Breast epithelium (tissue), 4 donors: Measurements from ENCODE around the gene CMKLR1. TPM values are rescaled to one million over a fixed set of nuclear protein-coding genes. Genes with fewer than 3 reads are reported as not detected.

Experiments
- DNase-seq, 2 donors: peaks; one replicate each; pipeline ENCODE4 v3.0.0-alpha.2; 2019; ENCODE audit warnings: low spot score in 2 of 2
- H3K27ac ChIP-seq, 2 donors: fragments of 200-600 bp; sonication (generic) in 1 of 2; one replicate each; pipeline ENCODE4 v1.5.1; 2016 to 2019; ENCODE audit warnings: mild to moderate bottlenecking in 1 of 2
- H3K27me3 ChIP-seq, 2 donors: fragments of 200-600 bp; sonication (generic) in 1 of 2; one replicate each; pipeline versions ENCODE4 v1.5.1 to v1.6.0; 2017 to 2019; ENCODE audit warnings: control low read depth in 1 of 2, mild to moderate bottlenecking in 1 of 2
- H3K36me3 ChIP-seq: fragments of 200-600 bp; one replicate; pipeline ENCODE4 v1.5.1; 2019
- H3K4me1 ChIP-seq, 2 donors: fragments of 200-600 bp; sonication (generic); one replicate each; pipeline ENCODE4 v1.5.1; 2016 to 2019; ENCODE audit warnings: control low read depth in 1 of 2
- H3K4me3 ChIP-seq, 3 donors: fragments of 200-600 bp; sonication (generic); 1 replicate in 2 of 3; 2 replicates in 1 of 3; pipeline ENCODE4 v1.5.1; 2016 to 2019; ENCODE audit warnings: mild to moderate bottlenecking in 3 of 3, moderate library complexity in 2 of 3
- H3K9me3 ChIP-seq, 2 donors: fragments of 200-600 bp; sonication (generic) in 1 of 2; one replicate each; pipeline ENCODE4 v1.5.1; 2016 to 2019; ENCODE audit warnings: control low read depth in 1 of 2
- POLR2A ChIP-seq: fragments of 450-650 bp; IDR thresholded peaks from one replicate; pipeline ENCODE4 v1.6.1; 2016; ENCODE audit warnings: antibody characterized with exemption, mild to moderate bottlenecking, moderate library complexity
- POLR2AphosphoS5 ChIP-seq, 3 donors: sonication (generic); formaldehyde crosslinking; IDR thresholded peaks; one replicate each; pipeline ENCODE4 v1.6.1; 2017; ENCODE audit warnings: antibody characterized with exemption in 3 of 3
- intact Hi-C: fragments of 100-400 bp; cut with DNase I; formaldehyde crosslinking; loops from one replicate; pipeline ENCODE4 v1.15.1; 2023; ENCODE audit warnings: low total_unique reads
- total RNA-seq, 3 donors: library from RNA; depleted of rRNA; stranded (reverse); fragments of >200 nt; gene quantifications; one replicate each; pipeline ENCODE4 v1.1.0, GENCODE V29; 2016
- TF ChIP-seq, protein P1 (sequence below), 3 donors: fragments of 450-650 bp; IDR thresholded peaks; one replicate each; pipeline ENCODE4 v1.5.1; 2016 to 2017; ENCODE audit warnings: antibody characterized with exemption in 3 of 3, mild to moderate bottlenecking in 3 of 3, moderate library complexity in 3 of 3

Gene CMKLR1
- total RNA-seq, 3 donors from 2014 or later: 4.9 to 30.2 (median 9.1) TPM

DNA sequence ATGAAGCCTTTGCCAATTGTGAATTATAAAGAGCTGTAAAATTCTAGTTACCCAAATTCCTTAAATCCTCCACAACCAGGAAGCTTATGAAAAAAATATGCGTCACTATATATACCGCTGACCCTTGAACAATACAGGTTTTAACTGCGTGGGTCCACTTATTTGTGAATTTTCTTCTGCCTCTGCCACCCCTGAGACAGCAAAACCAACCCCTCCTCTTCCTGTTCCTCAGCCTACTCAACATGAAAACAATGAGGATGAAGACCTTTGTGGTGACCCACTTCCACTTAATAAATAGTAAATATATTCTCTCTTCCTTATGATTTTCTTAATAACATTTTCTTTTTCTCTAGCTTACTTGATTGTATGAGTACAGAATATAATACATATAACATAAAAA, 42.2 kb downstream of the CMKLR1 start:
- TF ChIP-seq, protein P1, sequence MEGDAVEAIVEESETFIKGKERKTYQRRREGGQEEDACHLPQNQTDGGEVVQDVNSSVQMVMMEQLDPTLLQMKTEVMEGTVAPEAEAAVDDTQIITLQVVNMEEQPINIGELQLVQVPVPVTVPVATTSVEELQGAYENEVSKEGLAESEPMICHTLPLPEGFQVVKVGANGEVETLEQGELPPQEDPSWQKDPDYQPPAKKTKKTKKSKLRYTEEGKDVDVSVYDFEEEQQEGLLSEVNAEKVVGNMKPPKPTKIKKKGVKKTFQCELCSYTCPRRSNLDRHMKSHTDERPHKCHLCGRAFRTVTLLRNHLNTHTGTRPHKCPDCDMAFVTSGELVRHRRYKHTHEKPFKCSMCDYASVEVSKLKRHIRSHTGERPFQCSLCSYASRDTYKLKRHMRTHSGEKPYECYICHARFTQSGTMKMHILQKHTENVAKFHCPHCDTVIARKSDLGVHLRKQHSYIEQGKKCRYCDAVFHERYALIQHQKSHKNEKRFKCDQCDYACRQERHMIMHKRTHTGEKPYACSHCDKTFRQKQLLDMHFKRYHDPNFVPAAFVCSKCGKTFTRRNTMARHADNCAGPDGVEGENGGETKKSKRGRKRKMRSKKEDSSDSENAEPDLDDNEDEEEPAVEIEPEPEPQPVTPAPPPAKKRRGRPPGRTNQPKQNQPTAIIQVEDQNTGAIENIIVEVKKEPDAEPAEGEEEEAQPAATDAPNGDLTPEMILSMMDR (IDR thresholded peaks at IDR 0.05): no peak
- TF ChIP-seq POLR2AphosphoS5 (IDR thresholded peaks at IDR 0.05): no peak
- no peak for TF ChIP-seq POLR2A
- H3K9me3 ChIP-seq: no peaks in the 10 kb centered on the region
- no peak overlapping the region for H3K27ac ChIP-seq
- intact Hi-C loops: no loop called here
- no peak overlapping the region for H3K4me3 ChIP-seq
- no peaks in the 10 kb centered on the region for H3K4me1 ChIP-seq
- DNase-seq: no peak
- H3K36me3 ChIP-seq: no peaks in the 10 kb centered on the region
- H3K27me3 ChIP-seq: no peaks in the 10 kb centered on the region

DNA sequence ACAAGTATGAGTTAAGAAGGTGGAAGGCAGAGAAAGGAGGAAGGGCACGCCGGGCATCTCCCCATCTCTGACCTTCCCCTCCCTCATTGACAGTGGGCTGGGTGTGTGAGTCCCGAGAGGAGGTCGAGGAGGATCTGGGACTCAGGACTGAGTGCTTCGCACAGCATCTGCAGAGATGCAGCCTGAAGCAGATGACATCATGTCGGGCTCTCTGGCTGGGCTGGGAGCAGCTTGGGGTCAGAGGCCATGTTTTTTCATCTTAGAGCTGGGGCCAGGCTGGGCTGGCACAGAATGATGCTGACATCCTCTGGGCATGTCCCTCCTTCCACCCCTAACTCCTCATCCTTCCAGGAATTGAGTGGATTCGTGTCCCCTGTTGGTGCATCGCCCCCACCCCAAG, 43.5 kb downstream of the CMKLR1 start:
- Histone ChIP-seq H3K36me3 (no peaks in the 10 kb centered on the region), H3K4me1 (no peaks in the 10 kb centered on the region), H3K9me3 (no peaks in the 10 kb centered on the region), H3K27ac (no peak overlapping the region), H3K27me3 (no peaks in the 10 kb centered on the region), H3K4me3 (no peak overlapping the region)
- TF ChIP-seq POLR2AphosphoS5 (IDR thresholded peaks at IDR 0.05): no peak
- TF ChIP-seq, protein P1 (IDR thresholded peaks at IDR 0.05): no peak
- no peak for TF ChIP-seq POLR2A
- intact Hi-C loops: no loop called here
- DNase-seq: no peak

DNA sequence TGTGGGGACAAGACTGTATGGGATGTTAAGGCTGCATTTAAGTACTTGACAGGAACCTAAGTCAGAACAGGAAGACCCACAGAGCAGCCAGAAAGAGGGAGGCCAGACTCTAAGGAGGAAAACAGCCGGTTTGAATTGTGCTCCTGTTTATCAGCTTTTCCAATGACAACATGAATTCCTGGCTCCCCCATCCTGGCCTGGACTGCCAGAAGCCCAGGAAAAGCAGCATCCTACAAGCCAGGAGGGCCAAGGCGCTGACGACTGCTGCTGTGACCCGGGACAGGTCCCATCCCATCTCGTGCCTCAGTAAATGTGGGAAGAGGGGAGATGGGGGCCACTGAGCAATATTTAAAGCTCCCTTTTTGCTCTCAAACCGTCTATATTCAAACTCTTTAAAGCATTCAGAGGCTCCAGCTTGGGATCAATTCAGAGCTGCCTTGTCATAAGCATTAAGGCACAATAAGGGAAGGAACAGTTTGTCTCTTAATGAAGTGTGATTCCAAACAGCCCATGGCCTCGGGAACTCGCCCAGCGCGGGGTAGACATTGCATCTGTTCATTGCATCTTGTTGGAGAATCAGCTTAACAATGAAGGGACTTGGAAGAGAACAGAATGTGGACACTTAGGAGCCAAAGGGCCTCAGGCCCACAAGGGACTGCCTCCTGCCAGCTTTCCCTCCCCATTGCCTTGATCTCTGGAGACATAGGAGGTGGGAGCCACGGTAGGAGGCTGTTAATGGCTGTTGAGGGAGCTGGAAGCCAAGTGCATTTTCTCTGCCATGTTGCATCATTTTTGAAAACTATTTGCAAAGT, 49.6 kb downstream of the CMKLR1 start:
- peak; percentile 70 to 88 (median 73) for TF ChIP-seq POLR2AphosphoS5 (IDR thresholded peaks at IDR 0.05)
- no peak for TF ChIP-seq POLR2A
- Histone ChIP-seq H3K9me3 (no peaks in the 10 kb centered on the region), H3K4me1 (peaks cover 5 to 8% of the 10 kb centered on the region in 2 donors), H3K27me3 (no peaks in the 10 kb centered on the region), H3K27ac (peak overlapping the region; percentile 85 to 92), H3K4me3 (peak overlapping the region in 1 of 3 donors; percentile 23), H3K36me3 (no peaks in the 10 kb centered on the region)
- intact Hi-C loops: no loop called here
- peak in 1 of 2 donors; percentile 91 for DNase-seq

DNA sequence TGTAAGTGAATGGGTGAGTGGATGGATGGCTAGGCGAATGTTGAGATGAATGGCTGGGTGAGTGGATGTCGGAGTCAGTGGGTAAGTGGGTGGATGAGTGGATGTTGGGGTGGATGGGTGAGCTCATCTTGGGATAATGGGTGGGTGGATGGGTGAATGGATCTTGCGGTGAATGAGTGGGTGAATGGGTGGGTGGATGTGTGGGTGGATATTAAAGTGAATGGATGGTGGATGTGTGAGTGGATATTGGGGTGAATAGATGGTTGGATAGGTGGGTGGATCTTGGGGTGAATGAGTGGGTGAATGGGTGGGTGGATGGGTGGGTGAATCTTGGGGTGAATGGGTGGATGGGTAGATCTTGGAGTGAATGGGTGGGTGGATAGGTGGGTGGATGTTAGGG, 51.9 kb downstream of the CMKLR1 start:
- DNase-seq: no peak
- Histone ChIP-seq H3K36me3 (no peaks in the 10 kb centered on the region), H3K9me3 (no peaks in the 10 kb centered on the region), H3K27ac (no peak overlapping the region), H3K27me3 (no peaks in the 10 kb centered on the region), H3K4me1 (peaks cover 5 to 8% of the 10 kb centered on the region in 2 donors), H3K4me3 (no peak overlapping the region)
- no peak for TF ChIP-seq POLR2AphosphoS5 (IDR thresholded peaks at IDR 0.05)
- no peak for TF ChIP-seq POLR2A
- TF ChIP-seq, protein P1 (IDR thresholded peaks at IDR 0.05): no peak
- intact Hi-C loops: no loop called here

DNA sequence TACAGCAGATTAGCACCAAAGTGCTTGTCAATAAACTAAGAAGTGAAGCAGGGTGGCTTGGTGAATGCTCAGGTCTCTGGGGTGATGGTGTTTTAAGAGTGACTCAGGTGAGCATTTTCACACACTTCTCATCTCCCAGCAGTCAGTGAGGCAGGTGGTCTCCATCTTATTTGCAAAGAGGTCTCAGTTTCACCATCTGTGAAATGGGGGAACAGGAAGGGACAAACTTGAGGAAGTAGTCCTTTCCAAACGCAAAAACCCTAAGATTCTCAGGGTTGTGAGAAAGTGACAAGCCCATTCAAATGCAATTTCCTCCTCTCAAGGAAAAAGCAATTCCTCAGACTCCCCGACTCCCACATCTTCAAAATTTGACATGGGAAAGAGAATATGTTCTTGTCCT, 54.1 kb downstream of the CMKLR1 start:
- Histone ChIP-seq H3K27ac (no peak overlapping the region), H3K4me3 (no peak overlapping the region), H3K9me3 (no peaks in the 10 kb centered on the region), H3K36me3 (no peaks in the 10 kb centered on the region), H3K27me3 (no peaks in the 10 kb centered on the region), H3K4me1 (peaks cover 5 to 8% of the 10 kb centered on the region in 2 donors)
- DNase-seq: no peak
- intact Hi-C loops: no loop called here
- no peak for TF ChIP-seq POLR2AphosphoS5 (IDR thresholded peaks at IDR 0.05)
- TF ChIP-seq, protein P1 (IDR thresholded peaks at IDR 0.05): no peak
- no peak for TF ChIP-seq POLR2A
